K562 (cell line): ENCODE measurements around the gene WWOX. TPM values are rescaled to one million over a fixed set of nuclear protein-coding genes. Genes with fewer than 3 reads are reported as not detected.
A peak's percentile ranks its signal among the peaks of the same experiment; 100 is the strongest.

ENCODE experiments used
- ATAC-seq: fragments of 200-7000 bp; cut with Tn5 transposase; 3 replicates; pipeline ENCODE4 v1.9.1; 2020; ENCODE audit warnings: moderate library complexity
- BruUV-seq: library from RNA; stranded (reverse); fragments of 400-500 nt; replicated peaks from 2 replicates; lab custom pipeline; 2021; lab: Mats Ljungman, UMichigan
- CTCF ChIA-PET: fragments of 300-600 bp; formaldehyde crosslinking; extraction: SDS; loops from one replicate; lab custom pipeline; 2021; ENCODE audit warnings: low intra/inter-chr PET ratio; lab: Yijun Ruan, JAX
- POLR2A ChIA-PET: fragments of 300-600, 350-650 bp; sonication (Branson Sonifier 250); formaldehyde crosslinking; extraction: SDS; loops from one replicate; lab custom pipeline; 2021; ENCODE audit warnings: antibody characterized with exemption, inconsistent platforms; lab: Yijun Ruan, JAX
- DNase-seq, 4 experiments: peaks; one replicate each; pipeline versions ENCODE4 v3.0.0 to v3.0.0-alpha.2; 2011 to 2018; ENCODE audit warnings: low spot score in 3 of 4, mixed read lengths in 3 of 4; ENCODE audit errors: extremely low read depth in 1 of 4
- FAIRE-seq: peaks from 2 replicates; lab custom pipeline; 2011; peaks lifted over from hg19 to GRCh38; lab: Jason Lieb, UNC
- H2AFZ ChIP-seq: 2 replicates; pipeline ENCODE4 v1.6.0; 2011; ENCODE audit warnings: low read depth, low read length, control low read depth, inconsistent platforms
- H3K27ac ChIP-seq: fragments of 200-600 bp; 3 replicates; pipeline ENCODE4 v1.8.0; 2011; ENCODE audit warnings: low read depth, mild to moderate bottlenecking, control low read depth, inconsistent platforms, low read length, moderate library complexity, mixed read lengths; ENCODE audit errors: extremely low read depth
- H3K27me3 ChIP-seq, 2 experiments: fragments of 300-600 bp in 1 of 2; 2 replicates in 1 of 2; 3 replicates in 1 of 2; pipeline versions ENCODE4 v1.6.0 to v1.8.0; 2011; ENCODE audit warnings: inconsistent platforms in 2 of 2, low read length in 2 of 2, mild to moderate bottlenecking in 1 of 2, mixed read lengths in 1 of 2, moderate library complexity in 1 of 2; ENCODE audit not compliant: control insufficient read depth in 2 of 2, insufficient read depth in 2 of 2
- H3K36me3 ChIP-seq: fragments of 300-600 bp; 3 replicates; pipeline ENCODE4 v1.8.0; 2011; ENCODE audit warnings: mild to moderate bottlenecking, low read length, inconsistent platforms; ENCODE audit not compliant: control insufficient read depth, insufficient read depth
- H3K4me1 ChIP-seq, 2 experiments: fragments of 200-600 bp in 1 of 2; replicated peaks in 1 of 2; 2 replicates in 1 of 2; 3 replicates in 1 of 2; pipeline versions ENCODE4 v1.5.1 to v1.8.0; 2011; ENCODE audit warnings: inconsistent platforms in 2 of 2, low read length in 2 of 2, mild to moderate bottlenecking in 1 of 2, mixed read lengths in 1 of 2, moderate library complexity in 1 of 2; ENCODE audit not compliant: control insufficient read depth in 2 of 2, insufficient read depth in 2 of 2
- H3K4me2 ChIP-seq: 2 replicates; pipeline ENCODE4 v1.6.1; 2011; ENCODE audit warnings: low read length, control low read depth, inconsistent platforms, mixed read lengths; ENCODE audit not compliant: insufficient read depth
- H3K4me3 ChIP-seq: fragments of 200-600 bp; sonication (generic), shearing (Covaris generic); 2 replicates; pipeline ENCODE4 v1.5.1; 2016; ENCODE audit warnings: control low read depth, inconsistent platforms
- H3K79me2 ChIP-seq: fragments of 200-600 bp; 3 replicates; pipeline ENCODE4 v1.8.0; 2011; ENCODE audit warnings: low read length, inconsistent platforms; ENCODE audit not compliant: control insufficient read depth, insufficient read depth
- H3K9ac ChIP-seq, 2 experiments: 2 replicates each; pipeline versions ENCODE4 v1.6.0 to v1.6.1; 2011; ENCODE audit warnings: low read depth in 2 of 2, low read length in 2 of 2, control low read depth in 1 of 2, inconsistent platforms in 1 of 2, mild to moderate bottlenecking in 1 of 2, mixed read lengths in 1 of 2; ENCODE audit not compliant: insufficient read depth in 1 of 2
- H3K9me1 ChIP-seq: one replicate; pipeline ENCODE4 v1.6.0; 2011; ENCODE audit warnings: inconsistent platforms, mild to moderate bottlenecking, low read length, moderate library complexity; ENCODE audit not compliant: control insufficient read depth, insufficient read depth
- H3K9me3 ChIP-seq: replicated peaks from 2 replicates; pipeline ENCODE4 v1.5.1; 2011; ENCODE audit warnings: low read depth, low read length, inconsistent platforms; ENCODE audit not compliant: control insufficient read depth, insufficient read depth
- H4K20me1 ChIP-seq: replicated peaks from 2 replicates; pipeline ENCODE4 v1.6.1; 2011; ENCODE audit warnings: low read length, inconsistent platforms, mixed read lengths; ENCODE audit not compliant: control insufficient read depth, insufficient read depth
- CREB3L1 ChIP-seq: fragments of 450-650 bp; IDR thresholded peaks from 2 replicates; pipeline ENCODE4 v1.6.1; 2014; ENCODE audit warnings: low read depth, mild to moderate bottlenecking, moderate library complexity, borderline replicate concordance
- DPF2 ChIP-seq: fragments of 450-650 bp; IDR thresholded peaks from 2 replicates; pipeline ENCODE4 v1.6.1; 2016
- E2F6 ChIP-seq, 2 experiments: IDR thresholded peaks; 2 replicates each; pipeline ENCODE4 v1.6.1; 2011; ENCODE audit warnings: borderline replicate concordance in 1 of 2, control low read depth in 1 of 2, low read depth in 1 of 2, low read length in 1 of 2, mild to moderate bottlenecking in 1 of 2, mixed read lengths in 1 of 2, moderate library complexity in 1 of 2; ENCODE audit not compliant: insufficient read depth in 1 of 2, insufficient read length in 1 of 2, poor library complexity in 1 of 2, severe bottlenecking in 1 of 2; ENCODE audit errors: extremely low read depth in 1 of 2
- ESRRA ChIP-seq: fragments of 450-650 bp; IDR thresholded peaks from 2 replicates; pipeline ENCODE4 v1.6.1; 2014; ENCODE audit warnings: low read depth, mild to moderate bottlenecking, moderate library complexity, borderline replicate concordance
- L3MBTL2 ChIP-seq: fragments of 450-650 bp; IDR thresholded peaks from 2 replicates; pipeline ENCODE4 v1.6.1; 2016; ENCODE audit warnings: mild to moderate bottlenecking, moderate library complexity
- NFYB ChIP-seq: IDR thresholded peaks from 2 replicates; pipeline ENCODE4 v1.6.1; 2011; ENCODE audit warnings: mild to moderate bottlenecking, moderate library complexity; ENCODE audit not compliant: insufficient read length; ENCODE audit errors: extremely low read depth
- SPI1 ChIP-seq: IDR thresholded peaks from 2 replicates; pipeline ENCODE4 v1.6.1; 2011; ENCODE audit warnings: low read depth, low read length, control low read depth, borderline replicate concordance
- WGBS: fragments of 100-300 bp; shearing (Covaris generic); methylation state at CpG from one replicate; pipeline ENCODE4 v1.1.6; 2016; ENCODE audit warnings: low coverage, mixed read lengths; ENCODE audit not compliant: insufficient coverage; ENCODE audit errors: missing lambda C conversion rate; 5-methylcytosine and 5-hydroxymethylcytosine counted together
- in situ Hi-C: fragments of 300-500 bp; cut with MboI; formaldehyde crosslinking; loops from 4 replicates; pipeline ENCODE4 v1.15.0; 2018; ENCODE audit warnings: inconsistent platforms, mixed read lengths
- intact Hi-C: fragments of 100-400 bp; cut with micrococcal nuclease; formaldehyde crosslinking; loops from 2 replicates; pipeline ENCODE4 v1.14.2; 2022
- polyA plus RNA-seq, 8 experiments: library from polyadenylated mRNA; depleted of rRNA in 4 of 8; stranded (reverse) in 5 of 8; unstranded in 3 of 8; fragments of >200 nt; fragmentation: Nextera tagmentation in 2 of 8; fragmentation: Illumina TruSeq in 1 of 8; extraction: Ambion mirVana in 2 of 8; extraction: Trizol in 1 of 8; gene quantifications; 2 replicates each; pipeline versions ENCODE4 v1.2.1 to v1.2.3, GENCODE V29; 2011 to 2014; ENCODE audit warnings: inconsistent platforms in 1 of 8, missing spikeins in 1 of 8
- total RNA-seq, 7 experiments: library from RNA; depleted of rRNA in 6 of 7; stranded (reverse); fragments of >200 nt in 6 of 7; fragmentation: Illumina TruSeq in 2 of 7; extraction: Trizol in 2 of 7; gene quantifications; 2 replicates each; pipeline versions ENCODE4 v1.2.1 to v1.2.3, GENCODE V29; 2011 to 2021; ENCODE audit warnings: low replicate concordance in 1 of 7

The WWOX gene
- total and polyA plus RNA-seq, 9 of the 15 experiments (the other 6 are each of a cell fraction or from before 2014, with no cell fraction given) = 1.6 to 22.7 (median 8.1) TPM

- no peak overlapping the region for H3K4me3 ChIP-seq
- no peak overlapping the region for H2AFZ ChIP-seq
- H3K4me2 ChIP-seq = no peak overlapping the region
- H3K27me3 ChIP-seq = peaks cover 0 to 4% of the 10 kb centered on the region in 2 experiments; a peak in 3 of 5 replicates
- ATAC-seq = no peak
- H3K9me3 ChIP-seq = no peaks in the 10 kb centered on the region; the same call in 1 of the 2 replicates
- TF ChIP-seq NFYB = no peak
- TF ChIP-seq ESRRA = no peak
- peak; percentile 46; the same call in 1 of the 2 replicates for TF ChIP-seq SPI1
- peak in 1 of 2 experiments; percentile 14 for TF ChIP-seq E2F6 (IDR thresholded peaks at IDR 0.05; ENCODE audit: borderline replicate concordance in 1 of 2, extremely low read depth in 1 of 2, insufficient read depth in 1 of 2, insufficient read length in 1 of 2, low read depth in 1 of 2, low read length in 1 of 2, poor library complexity in 1 of 2, severe bottlenecking in 1 of 2)
- TF ChIP-seq DPF2 = no peak
- peak; percentile 47; the same call in 1 of the 2 replicates for TF ChIP-seq CREB3L1
- peak; percentile 81 for TF ChIP-seq L3MBTL2
- TF ChIP-seq, all 486 proteins: peak for 4
- no peak overlapping the region for H3K27ac ChIP-seq
- CTCF ChIA-PET = no interaction called here
- intact Hi-C loops (no loop called here), in situ Hi-C loops (no loop called here)
- H3K4me1 ChIP-seq = no peaks in the 10 kb centered on the region
- no TSS peak for BruUV-seq
- DNase-seq = no peak
- POLR2A ChIA-PET = no interaction called here
- no peak overlapping the region for H3K9ac ChIP-seq
- no peaks in the 10 kb centered on the region for H3K9me1 ChIP-seq
- no peaks in the 10 kb centered on the region for H4K20me1 ChIP-seq
- no peaks in the 10 kb centered on the region for H3K36me3 ChIP-seq
- WGBS = under 1% methylated on average over 14 of the region's 14 CpGs
- FAIRE-seq = no peak
- H3K79me2 ChIP-seq = no peaks in the 10 kb centered on the region
These were observed 1077.6 kb downstream of the WWOX start for GRCh38 chr16:79177018-79177417.
